GM23338 (cell line): ENCODE results near the gene CDK2. TPM values are rescaled to one million over a fixed set of nuclear protein-coding genes. Genes with fewer than 3 reads are reported as not detected.

ENCODE experiments used
- ATAC-seq: fragments of 200-7000 bp; cut with Tn5 transposase; 3 replicates; pipeline ENCODE4 v1.9.1; 2020
- DNase-seq: peaks from one replicate; pipeline ENCODE4 v3.0.0-alpha.2; 2015; ENCODE audit warnings: low spot score
- H2AFZ ChIP-seq: fragments of 200-600 bp; sonication (generic); 2 replicates; pipeline ENCODE4 v1.8.0; 2016; ENCODE audit warnings: antibody characterized with exemption, mild to moderate bottlenecking, moderate library complexity
- H3F3A ChIP-seq: fragments of 200-600 bp; sonication (generic); replicated peaks from 2 replicates; pipeline ENCODE4 v1.8.0; 2017; ENCODE audit warnings: antibody characterized with exemption, mixed run types, low read depth
- H3K27ac ChIP-seq: fragments of 200-600 bp; sonication (generic); 2 replicates; pipeline ENCODE4 v1.6.1; 2016; ENCODE audit warnings: low read depth
- H3K27me3 ChIP-seq: fragments of 200-600 bp; sonication (generic); 2 replicates; pipeline ENCODE4 v1.8.0; 2016; ENCODE audit warnings: mild to moderate bottlenecking, mixed run types, moderate library complexity; ENCODE audit not compliant: insufficient read depth
- H3K36me3 ChIP-seq: fragments of 200-600 bp; sonication (generic); 2 replicates; pipeline ENCODE4 v1.8.0; 2016; ENCODE audit warnings: mild to moderate bottlenecking; ENCODE audit not compliant: insufficient read depth
- H3K4me1 ChIP-seq: fragments of 200-600 bp; sonication (generic); 2 replicates; pipeline ENCODE4 v1.8.0; 2016; ENCODE audit warnings: mild to moderate bottlenecking, moderate library complexity; ENCODE audit not compliant: insufficient read depth
- H3K4me2 ChIP-seq: fragments of 200-600 bp; sonication (generic); 2 replicates; pipeline ENCODE4 v1.7.1; 2017; ENCODE audit warnings: mixed run types
- H3K4me3 ChIP-seq: fragments of 200-600 bp; sonication (generic); 2 replicates; pipeline ENCODE4 v1.6.1; 2016; ENCODE audit warnings: mixed run types
- H3K79me2 ChIP-seq: fragments of 200-600 bp; sonication (generic); replicated peaks from 2 replicates; pipeline ENCODE4 v1.8.0; 2017; ENCODE audit warnings: mild to moderate bottlenecking; ENCODE audit not compliant: insufficient read depth
- H3K9me2 ChIP-seq: fragments of 200-600 bp; sonication (generic); 2 replicates; pipeline ENCODE4 v1.8.0; 2017; ENCODE audit not compliant: insufficient read depth
- H4K20me1 ChIP-seq: fragments of 200-600 bp; sonication (generic); replicated peaks from 2 replicates; pipeline ENCODE4 v1.8.0; 2017; ENCODE audit warnings: mild to moderate bottlenecking; ENCODE audit not compliant: insufficient read depth
- H3K27ac Mint-ChIP-seq: 2 replicates; pipeline ENCODE4 v1.8.0; 2020; ENCODE audit warnings: inconsistent platforms, mild to moderate bottlenecking, moderate library complexity, mixed read lengths
- H3K27me3 Mint-ChIP-seq: 3 replicates; pipeline ENCODE4 v1.8.0; 2022; ENCODE audit warnings: low read depth, mild to moderate bottlenecking, moderate library complexity, mixed read lengths, inconsistent platforms; ENCODE audit not compliant: insufficient read depth, poor library complexity
- H3K36me3 Mint-ChIP-seq: 3 replicates; pipeline ENCODE4 v1.8.0; 2021; ENCODE audit warnings: low read depth, mild to moderate bottlenecking, inconsistent platforms, moderate library complexity, mixed read lengths
- H3K4me1 Mint-ChIP-seq: 3 replicates; pipeline ENCODE4 v1.8.0; 2020; ENCODE audit warnings: mild to moderate bottlenecking, inconsistent platforms, mixed read lengths
- H3K4me3 Mint-ChIP-seq: 3 replicates; pipeline ENCODE4 v1.8.0; 2021; ENCODE audit warnings: moderate library complexity, mild to moderate bottlenecking, inconsistent platforms, mixed read lengths
- H3K9me3 Mint-ChIP-seq: 3 replicates; pipeline ENCODE4 v1.8.0; 2020; ENCODE audit warnings: moderate library complexity, mild to moderate bottlenecking, inconsistent platforms, mixed read lengths
- CREB1 ChIP-seq: fragments of 250-450 bp; sonication (Bioruptor Pico); IDR thresholded peaks from 2 replicates; pipeline ENCODE4 v1.5.0; 2020; ENCODE audit warnings: low read depth, mild to moderate bottlenecking, moderate library complexity
- EZH2 ChIP-seq: fragments of 200-600 bp; sonication (generic); IDR thresholded peaks from one replicate; pipeline ENCODE4 v1.8.0; 2017; ENCODE audit warnings: antibody characterized with exemption, mild to moderate bottlenecking, low read depth; ENCODE audit not compliant: unreplicated experiment
- EZH2phosphoT487 ChIP-seq: fragments of 200-600 bp; sonication (generic); IDR thresholded peaks from one replicate; pipeline ENCODE4 v1.8.1; 2018; ENCODE audit warnings: antibody characterized with exemption; ENCODE audit not compliant: unreplicated experiment
- JUNB ChIP-seq: IDR thresholded peaks from one replicate; pipeline ENCODE4 v1.6.1; 2016; ENCODE audit warnings: antibody characterized with exemption; ENCODE audit not compliant: unreplicated experiment
- NANOG ChIP-seq: IDR thresholded peaks from 2 replicates; pipeline ENCODE4 v1.6.1; 2016; ENCODE audit warnings: antibody characterized with exemption, borderline replicate concordance
- POLR2AphosphoS5 ChIP-seq: IDR thresholded peaks from 2 replicates; pipeline ENCODE4 v1.6.1; 2016; ENCODE audit warnings: antibody characterized with exemption, low read depth
- STAT1 ChIP-seq: IDR thresholded peaks from one replicate; pipeline ENCODE4 v1.6.1; 2016; ENCODE audit warnings: antibody characterized with exemption; ENCODE audit not compliant: unreplicated experiment
- ZNF114 ChIP-seq: fragments of 250-450 bp; sonication (Bioruptor Pico); IDR thresholded peaks from 2 replicates; pipeline ENCODE4 v1.5.0; 2020; ENCODE audit warnings: mild to moderate bottlenecking, moderate library complexity
- ZNF331 ChIP-seq: fragments of 250-450 bp; sonication (Bioruptor Pico); IDR thresholded peaks from 2 replicates; pipeline ENCODE4 v1.5.0; 2020; ENCODE audit warnings: low read depth, mild to moderate bottlenecking, moderate library complexity
- polyA plus RNA-seq: library from polyadenylated mRNA; unstranded; fragments of >200 nt; fragmentation: Nextera tagmentation; extraction: Ambion mirVana; gene quantifications from 2 replicates; pipeline ENCODE4 v1.2.1, GENCODE V29; 2016
- total RNA-seq: library from RNA; depleted of rRNA; stranded (reverse); fragments of >200 nt; shearing (Covaris generic); gene quantifications from 2 replicates; pipeline ENCODE4 v1.2.3, GENCODE V29; 2014
- TF ChIP-seq, protein P1 (sequence below), 2 experiments: fragments of 200-600 bp in 1 of 2; sonication (generic) in 1 of 2; conservative IDR thresholded peaks; 2 replicates each; pipeline versions ENCODE4 v1.5.1 to v1.6.1; 2016 to 2017; ENCODE audit warnings: antibody characterized with exemption in 2 of 2, low read depth in 2 of 2, mild to moderate bottlenecking in 2 of 2, moderate library complexity in 1 of 2
- TF ChIP-seq, protein P2 (sequence below): IDR thresholded peaks from 2 replicates; pipeline ENCODE4 v1.6.1; 2016; ENCODE audit warnings: antibody characterized with exemption
- TF ChIP-seq, protein P3 (sequence below): fragments of 250-450 bp; sonication (Bioruptor Pico); IDR thresholded peaks from 2 replicates; pipeline ENCODE4 v1.5.0; 2020; ENCODE audit warnings: mild to moderate bottlenecking, moderate library complexity

The CDK2 gene
- total and polyA plus RNA-seq, 2 experiments from 2014 or later = 15.2 to 31.0 TPM

DNA sequence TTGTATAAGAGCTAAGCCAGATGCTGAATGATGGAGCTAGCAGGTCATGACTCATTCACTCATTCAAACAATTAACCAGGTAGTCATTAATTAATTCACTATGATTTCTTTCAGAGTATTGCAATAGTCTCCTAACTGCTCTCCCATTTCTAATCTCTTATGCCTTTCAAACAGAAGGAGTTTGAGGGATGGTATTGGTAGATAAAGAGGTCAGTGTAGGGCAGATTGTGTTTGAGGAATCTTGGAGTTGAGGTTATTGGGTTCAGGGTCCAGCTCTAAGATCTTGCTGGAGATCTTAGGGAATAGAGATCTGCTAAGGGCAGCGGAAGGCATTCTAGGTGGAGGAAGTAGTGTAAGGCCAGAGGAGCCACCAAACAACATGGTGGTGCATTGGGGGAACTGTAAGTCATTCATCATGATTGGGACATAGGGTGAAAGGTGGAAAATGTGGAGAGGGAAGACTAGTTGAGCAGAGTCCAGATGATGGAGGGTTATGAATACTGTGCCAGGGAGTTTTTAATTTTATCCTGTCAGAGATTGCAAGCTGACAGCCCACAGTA is 24.0 kb upstream of the CDK2 start:
- no peaks in the 10 kb centered on the region for H3K79me2 ChIP-seq
- Mint-ChIP-seq H3K27me3 (peaks cover 8% of the 10 kb centered on the region), H3K4me3 (no peak overlapping the region), H3K27ac (no peak overlapping the region), H3K36me3 (no peaks in the 10 kb centered on the region), H3K4me1 (peaks cover 9% of the 10 kb centered on the region), H3K9me3 (no peaks in the 10 kb centered on the region)
- H3K4me2 ChIP-seq = no peak overlapping the region
- H3K36me3 ChIP-seq = no peaks in the 10 kb centered on the region
- H3K27me3 ChIP-seq = no peaks in the 10 kb centered on the region
- no peak overlapping the region for H3K4me3 ChIP-seq
- H3K4me1 ChIP-seq = peaks cover 5% of the 10 kb centered on the region
- H2AFZ ChIP-seq = no peak overlapping the region
- DNase-seq (no peak), ATAC-seq (no peak)
- H4K20me1 ChIP-seq = no peaks in the 10 kb centered on the region
- no peaks in the 10 kb centered on the region for H3F3A ChIP-seq
- TF ChIP-seq EZH2phosphoT487 (no peak), JUNB (no peak), NANOG (no peak), ZNF114 (CRISPR knock-in tag) (no peak), STAT1 (no peak), EZH2 (no peak), CREB1 (CRISPR knock-in tag) (no peak), ZNF331 (no peak), POLR2AphosphoS5 (no peak)
- TF ChIP-seq, protein P1, sequence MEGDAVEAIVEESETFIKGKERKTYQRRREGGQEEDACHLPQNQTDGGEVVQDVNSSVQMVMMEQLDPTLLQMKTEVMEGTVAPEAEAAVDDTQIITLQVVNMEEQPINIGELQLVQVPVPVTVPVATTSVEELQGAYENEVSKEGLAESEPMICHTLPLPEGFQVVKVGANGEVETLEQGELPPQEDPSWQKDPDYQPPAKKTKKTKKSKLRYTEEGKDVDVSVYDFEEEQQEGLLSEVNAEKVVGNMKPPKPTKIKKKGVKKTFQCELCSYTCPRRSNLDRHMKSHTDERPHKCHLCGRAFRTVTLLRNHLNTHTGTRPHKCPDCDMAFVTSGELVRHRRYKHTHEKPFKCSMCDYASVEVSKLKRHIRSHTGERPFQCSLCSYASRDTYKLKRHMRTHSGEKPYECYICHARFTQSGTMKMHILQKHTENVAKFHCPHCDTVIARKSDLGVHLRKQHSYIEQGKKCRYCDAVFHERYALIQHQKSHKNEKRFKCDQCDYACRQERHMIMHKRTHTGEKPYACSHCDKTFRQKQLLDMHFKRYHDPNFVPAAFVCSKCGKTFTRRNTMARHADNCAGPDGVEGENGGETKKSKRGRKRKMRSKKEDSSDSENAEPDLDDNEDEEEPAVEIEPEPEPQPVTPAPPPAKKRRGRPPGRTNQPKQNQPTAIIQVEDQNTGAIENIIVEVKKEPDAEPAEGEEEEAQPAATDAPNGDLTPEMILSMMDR (conservative IDR thresholded peaks at IDR 0.05; ENCODE audit: low read depth in 2 of 2) = no peak
- TF ChIP-seq, protein P2, sequence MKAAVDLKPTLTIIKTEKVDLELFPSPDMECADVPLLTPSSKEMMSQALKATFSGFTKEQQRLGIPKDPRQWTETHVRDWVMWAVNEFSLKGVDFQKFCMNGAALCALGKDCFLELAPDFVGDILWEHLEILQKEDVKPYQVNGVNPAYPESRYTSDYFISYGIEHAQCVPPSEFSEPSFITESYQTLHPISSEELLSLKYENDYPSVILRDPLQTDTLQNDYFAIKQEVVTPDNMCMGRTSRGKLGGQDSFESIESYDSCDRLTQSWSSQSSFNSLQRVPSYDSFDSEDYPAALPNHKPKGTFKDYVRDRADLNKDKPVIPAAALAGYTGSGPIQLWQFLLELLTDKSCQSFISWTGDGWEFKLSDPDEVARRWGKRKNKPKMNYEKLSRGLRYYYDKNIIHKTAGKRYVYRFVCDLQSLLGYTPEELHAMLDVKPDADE = no peak
- TF ChIP-seq, protein P3, sequence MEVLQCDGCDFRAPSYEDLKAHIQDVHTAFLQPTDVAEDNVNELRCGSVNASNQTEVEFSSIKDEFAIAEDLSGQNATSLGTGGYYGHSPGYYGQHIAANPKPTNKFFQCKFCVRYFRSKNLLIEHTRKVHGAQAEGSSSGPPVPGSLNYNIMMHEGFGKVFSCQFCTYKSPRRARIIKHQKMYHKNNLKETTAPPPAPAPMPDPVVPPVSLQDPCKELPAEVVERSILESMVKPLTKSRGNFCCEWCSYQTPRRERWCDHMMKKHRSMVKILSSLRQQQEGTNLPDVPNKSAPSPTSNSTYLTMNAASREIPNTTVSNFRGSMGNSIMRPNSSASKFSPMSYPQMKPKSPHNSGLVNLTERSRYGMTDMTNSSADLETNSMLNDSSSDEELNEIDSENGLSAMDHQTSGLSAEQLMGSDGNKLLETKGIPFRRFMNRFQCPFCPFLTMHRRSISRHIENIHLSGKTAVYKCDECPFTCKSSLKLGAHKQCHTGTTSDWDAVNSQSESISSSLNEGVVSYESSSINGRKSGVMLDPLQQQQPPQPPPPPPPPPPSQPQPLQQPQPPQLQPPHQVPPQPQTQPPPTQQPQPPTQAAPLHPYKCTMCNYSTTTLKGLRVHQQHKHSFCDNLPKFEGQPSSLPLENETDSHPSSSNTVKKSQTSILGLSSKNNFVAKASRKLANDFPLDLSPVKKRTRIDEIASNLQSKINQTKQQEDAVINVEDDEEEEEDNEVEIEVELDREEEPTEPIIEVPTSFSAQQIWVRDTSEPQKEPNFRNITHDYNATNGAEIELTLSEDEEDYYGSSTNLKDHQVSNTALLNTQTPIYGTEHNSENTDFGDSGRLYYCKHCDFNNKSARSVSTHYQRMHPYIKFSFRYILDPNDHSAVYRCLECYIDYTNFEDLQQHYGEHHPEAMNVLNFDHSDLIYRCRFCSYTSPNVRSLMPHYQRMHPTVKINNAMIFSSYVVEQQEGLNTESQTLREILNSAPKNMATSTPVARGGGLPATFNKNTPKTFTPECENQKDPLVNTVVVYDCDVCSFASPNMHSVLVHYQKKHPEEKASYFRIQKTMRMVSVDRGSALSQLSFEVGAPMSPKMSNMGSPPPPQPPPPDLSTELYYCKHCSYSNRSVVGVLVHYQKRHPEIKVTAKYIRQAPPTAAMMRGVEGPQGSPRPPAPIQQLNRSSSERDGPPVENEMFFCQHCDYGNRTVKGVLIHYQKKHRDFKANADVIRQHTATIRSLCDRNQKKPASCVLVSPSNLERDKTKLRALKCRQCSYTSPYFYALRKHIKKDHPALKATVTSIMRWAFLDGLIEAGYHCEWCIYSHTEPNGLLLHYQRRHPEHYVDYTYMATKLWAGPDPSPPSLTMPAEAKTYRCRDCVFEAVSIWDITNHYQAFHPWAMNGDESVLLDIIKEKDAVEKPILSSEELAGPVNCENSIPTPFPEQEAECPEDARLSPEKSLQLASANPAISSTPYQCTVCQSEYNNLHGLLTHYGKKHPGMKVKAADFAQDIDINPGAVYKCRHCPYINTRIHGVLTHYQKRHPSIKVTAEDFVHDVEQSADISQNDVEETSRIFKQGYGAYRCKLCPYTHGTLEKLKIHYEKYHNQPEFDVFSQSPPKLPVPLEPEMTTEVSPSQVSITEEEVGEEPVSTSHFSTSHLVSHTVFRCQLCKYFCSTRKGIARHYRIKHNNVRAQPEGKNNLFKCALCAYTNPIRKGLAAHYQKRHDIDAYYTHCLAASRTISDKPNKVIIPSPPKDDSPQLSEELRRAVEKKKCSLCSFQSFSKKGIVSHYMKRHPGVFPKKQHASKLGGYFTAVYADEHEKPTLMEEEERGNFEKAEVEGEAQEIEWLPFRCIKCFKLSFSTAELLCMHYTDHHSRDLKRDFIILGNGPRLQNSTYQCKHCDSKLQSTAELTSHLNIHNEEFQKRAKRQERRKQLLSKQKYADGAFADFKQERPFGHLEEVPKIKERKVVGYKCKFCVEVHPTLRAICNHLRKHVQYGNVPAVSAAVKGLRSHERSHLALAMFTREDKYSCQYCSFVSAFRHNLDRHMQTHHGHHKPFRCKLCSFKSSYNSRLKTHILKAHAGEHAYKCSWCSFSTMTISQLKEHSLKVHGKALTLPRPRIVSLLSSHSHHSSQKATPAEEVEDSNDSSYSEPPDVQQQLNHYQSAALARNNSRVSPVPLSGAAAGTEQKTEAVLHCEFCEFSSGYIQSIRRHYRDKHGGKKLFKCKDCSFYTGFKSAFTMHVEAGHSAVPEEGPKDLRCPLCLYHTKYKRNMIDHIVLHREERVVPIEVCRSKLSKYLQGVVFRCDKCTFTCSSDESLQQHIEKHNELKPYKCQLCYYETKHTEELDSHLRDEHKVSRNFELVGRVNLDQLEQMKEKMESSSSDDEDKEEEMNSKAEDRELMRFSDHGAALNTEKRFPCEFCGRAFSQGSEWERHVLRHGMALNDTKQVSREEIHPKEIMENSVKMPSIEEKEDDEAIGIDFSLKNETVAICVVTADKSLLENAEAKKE = no peak
- H3K9me2 ChIP-seq = no peaks in the 10 kb centered on the region
- no peak overlapping the region for H3K27ac ChIP-seq
